Tibial nerve (tissue), 4 donors: ENCODE data around the gene KMT5C.

ENCODE experiments used
- CTCF ChIP-seq, 5 experiments: fragments of 200-600 bp in 3 of 5; fragments of 450-650 bp in 2 of 5; sonication (generic) in 3 of 5; IDR thresholded peaks; one replicate each; pipeline ENCODE4 v1.5.1; 2016 to 2019; ENCODE audit warnings: antibody characterized with exemption in 5 of 5, mild to moderate bottlenecking in 3 of 5, moderate library complexity in 2 of 5
- EP300 ChIP-seq, 2 donors: sonication (generic); formaldehyde crosslinking; IDR thresholded peaks; one replicate each; pipeline ENCODE4 v1.6.1; 2017; ENCODE audit warnings: antibody characterized with exemption in 2 of 2, mild to moderate bottlenecking in 1 of 2
- POLR2A ChIP-seq, 2 donors: fragments of 450-650 bp; IDR thresholded peaks; one replicate each; pipeline ENCODE4 v1.6.1; 2017; ENCODE audit warnings: antibody characterized with exemption in 2 of 2, mild to moderate bottlenecking in 2 of 2, moderate library complexity in 2 of 2

DNA sequence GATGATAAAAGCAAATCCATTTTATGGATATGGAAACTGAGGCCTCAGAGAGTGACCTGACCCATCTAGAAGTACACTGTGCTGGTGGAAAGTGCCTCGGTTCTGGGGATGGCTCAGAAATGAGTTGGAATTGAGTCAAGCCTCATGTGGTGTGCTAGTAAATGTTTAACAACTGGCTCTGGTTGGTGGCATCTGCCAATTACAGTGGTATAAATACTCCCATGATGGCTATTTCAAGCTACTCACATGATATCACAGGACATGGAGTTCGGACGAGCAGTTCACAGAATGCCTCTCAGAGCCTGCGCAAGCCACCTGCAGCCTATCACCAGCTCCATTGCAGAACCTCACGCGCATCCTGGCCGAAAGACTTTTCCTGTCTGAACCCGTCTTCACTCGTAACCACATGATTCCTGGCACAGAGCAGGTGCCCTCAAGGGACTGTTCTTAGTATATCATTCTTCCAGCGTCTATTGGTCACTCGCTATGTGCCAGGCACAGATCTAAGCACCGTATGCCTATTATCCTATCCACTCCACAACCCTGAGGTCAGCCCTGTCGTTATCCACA, 23.6 kb upstream of the KMT5C start:
- no peak for TF ChIP-seq EP300 (IDR thresholded peaks at IDR 0.05)
- TF ChIP-seq POLR2A (IDR thresholded peaks at IDR 0.05): no peak
- no peak for TF ChIP-seq CTCF (IDR thresholded peaks at IDR 0.05)
